ENCODE measurements around the gene RGS14. TPM values are rescaled to one million over a fixed set of nuclear protein-coding genes. Genes with fewer than 3 reads are reported as not detected.

RGS14 gene
- total and polyA plus RNA-seq, 2 donors (not counting 3 experiments of a cell fraction or from before 2014, with no cell fraction given): 4.3 to 7.3 TPM

GRCh38 chr5:177382423-177383029, 24.8 kb downstream of the RGS14 start:
- Histone ChIP-seq H3K4me3 (replicated peaks in 1 of 3; ENCODE audit: insufficient read depth in 1 of 3, low read depth in 1 of 3, low read length in 3 of 3) (no peak overlapping the region), H3K9ac (replicated peaks; ENCODE audit: extremely low read depth, insufficient read depth, low read length) (no peak overlapping the region), H3K4me1 (ENCODE audit: control insufficient read depth, extremely low read depth, insufficient read depth, low read length) (no peaks in the 10 kb centered on the region), H3K36me3 (ENCODE audit: control insufficient read depth in 2 of 2, extremely low read depth in 1 of 2, insufficient read depth in 2 of 2, low read length in 2 of 2) (no peaks in the 10 kb centered on the region), H3K4me2 (ENCODE audit: insufficient read depth, low read length) (no peak overlapping the region), H3K79me2 (ENCODE audit: control insufficient read depth, insufficient read depth, low read length) (no peaks in the 10 kb centered on the region), H3K9me1 (replicated peaks; ENCODE audit: control insufficient read depth, extremely low read depth, insufficient read depth, low read length) (no peaks in the 10 kb centered on the region), H2AFZ (ENCODE audit: low read depth, low read length) (no peak overlapping the region), H4K20me1 (replicated peaks; ENCODE audit: control insufficient read depth, extremely low read depth, insufficient read depth, low read length) (no peaks in the 10 kb centered on the region), H3K27ac (ENCODE audit: insufficient read depth, low read depth, low read length) (no peak overlapping the region), H3K27me3 (ENCODE audit: control insufficient read depth in 2 of 2, insufficient read depth in 2 of 2, low read length in 2 of 2) (peaks cover 0 to 4% of the 10 kb centered on the region in 2 experiments), H3K9me3 (replicated peaks; ENCODE audit: control insufficient read depth, insufficient read depth, low read length) (no peaks in the 10 kb centered on the region)
- DNase-seq (ENCODE audit: low read depth, low spot score): peak; percentile 37
- POLR2A ChIA-PET: no interaction called here
- TF ChIP-seq FOS (IDR thresholded peaks at IDR 0.05; ENCODE audit: borderline replicate concordance, insufficient read depth, low read length) (no peak), POLR2A (IDR thresholded peaks at IDR 0.05; ENCODE audit: low read depth, low read length) (no peak)
- TF ChIP-seq, protein P1, sequence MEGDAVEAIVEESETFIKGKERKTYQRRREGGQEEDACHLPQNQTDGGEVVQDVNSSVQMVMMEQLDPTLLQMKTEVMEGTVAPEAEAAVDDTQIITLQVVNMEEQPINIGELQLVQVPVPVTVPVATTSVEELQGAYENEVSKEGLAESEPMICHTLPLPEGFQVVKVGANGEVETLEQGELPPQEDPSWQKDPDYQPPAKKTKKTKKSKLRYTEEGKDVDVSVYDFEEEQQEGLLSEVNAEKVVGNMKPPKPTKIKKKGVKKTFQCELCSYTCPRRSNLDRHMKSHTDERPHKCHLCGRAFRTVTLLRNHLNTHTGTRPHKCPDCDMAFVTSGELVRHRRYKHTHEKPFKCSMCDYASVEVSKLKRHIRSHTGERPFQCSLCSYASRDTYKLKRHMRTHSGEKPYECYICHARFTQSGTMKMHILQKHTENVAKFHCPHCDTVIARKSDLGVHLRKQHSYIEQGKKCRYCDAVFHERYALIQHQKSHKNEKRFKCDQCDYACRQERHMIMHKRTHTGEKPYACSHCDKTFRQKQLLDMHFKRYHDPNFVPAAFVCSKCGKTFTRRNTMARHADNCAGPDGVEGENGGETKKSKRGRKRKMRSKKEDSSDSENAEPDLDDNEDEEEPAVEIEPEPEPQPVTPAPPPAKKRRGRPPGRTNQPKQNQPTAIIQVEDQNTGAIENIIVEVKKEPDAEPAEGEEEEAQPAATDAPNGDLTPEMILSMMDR (IDR thresholded peaks at IDR 0.05; ENCODE audit: extremely low read depth in 1 of 2, insufficient read depth in 1 of 2, low read depth in 1 of 2, low read length in 2 of 2): peak in 1 of 2 donors; percentile 58
- CTCF ChIA-PET: interaction anchor here (0.7 to 3.4 kb wide), 23 partner anchors 8 to 271 kb away, joined by 3 to 48 read pairs (median 6); partner anchors contain the start of gene LMAN2
- dilution Hi-C loops (cut with MboI; ENCODE audit: extremely low pct_ligation_motif_present, low sequenced_read_pairs): no loop called here
- BruUV-seq (replicated peaks): no TSS peak
- intact Hi-C loops (cut with micrococcal nuclease): loop anchor here (1.0 kb wide), 1 partner anchor 64 kb away; no protein-coding TSS in a partner anchor
- FAIRE-seq: peak; percentile 76

DNA sequence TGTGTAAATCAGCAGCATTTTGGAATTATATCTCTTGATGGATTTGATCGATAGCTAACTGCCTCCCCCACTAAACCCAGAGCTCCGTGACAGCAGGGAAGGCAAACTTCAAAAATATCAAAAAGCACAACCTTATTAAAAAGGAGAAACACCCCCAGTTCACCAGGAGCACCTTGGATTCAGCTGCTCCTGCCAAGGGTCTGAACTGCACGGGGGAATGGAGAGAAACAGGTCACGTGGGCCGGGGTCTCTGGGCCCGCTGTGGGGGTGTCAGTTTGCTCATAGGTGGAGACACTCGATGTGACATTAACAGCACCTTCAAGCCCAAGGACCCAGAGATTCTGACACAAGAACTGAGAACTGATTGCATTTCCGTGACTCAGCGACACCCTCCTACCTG, 25.5 kb downstream of the RGS14 start:
- Histone ChIP-seq H3K36me3 (ENCODE audit: control insufficient read depth in 2 of 2, extremely low read depth in 1 of 2, insufficient read depth in 2 of 2, low read length in 2 of 2) (no peaks in the 10 kb centered on the region), H3K4me2 (ENCODE audit: insufficient read depth, low read length) (no peak overlapping the region), H3K9me1 (replicated peaks; ENCODE audit: control insufficient read depth, extremely low read depth, insufficient read depth, low read length) (no peaks in the 10 kb centered on the region), H3K79me2 (ENCODE audit: control insufficient read depth, insufficient read depth, low read length) (no peaks in the 10 kb centered on the region), H3K27me3 (ENCODE audit: control insufficient read depth in 2 of 2, insufficient read depth in 2 of 2, low read length in 2 of 2) (peaks cover 0 to 4% of the 10 kb centered on the region in 2 experiments), H3K4me3 (replicated peaks in 1 of 3; ENCODE audit: insufficient read depth in 1 of 3, low read depth in 1 of 3, low read length in 3 of 3) (no peak overlapping the region), H3K9ac (replicated peaks; ENCODE audit: extremely low read depth, insufficient read depth, low read length) (no peak overlapping the region), H3K4me1 (ENCODE audit: control insufficient read depth, extremely low read depth, insufficient read depth, low read length) (no peaks in the 10 kb centered on the region), H2AFZ (ENCODE audit: low read depth, low read length) (no peak overlapping the region), H3K9me3 (replicated peaks; ENCODE audit: control insufficient read depth, insufficient read depth, low read length) (no peaks in the 10 kb centered on the region), H3K27ac (ENCODE audit: insufficient read depth, low read depth, low read length) (no peak overlapping the region), H4K20me1 (replicated peaks; ENCODE audit: control insufficient read depth, extremely low read depth, insufficient read depth, low read length) (no peaks in the 10 kb centered on the region)
- POLR2A ChIA-PET: no interaction called here
- DNase-seq (ENCODE audit: low read depth, low spot score) (no peak), FAIRE-seq (no peak)
- CTCF ChIA-PET: interaction anchor here (0.8 to 3.4 kb wide), 22 partner anchors 9 to 271 kb away, joined by 3 to 48 read pairs (median 6); partner anchors contain the start of gene LMAN2
- BruUV-seq (replicated peaks): no TSS peak
- dilution Hi-C loops (cut with MboI; ENCODE audit: extremely low pct_ligation_motif_present, low sequenced_read_pairs): no loop called here
- TF ChIP-seq JUN (IDR thresholded peaks at IDR 0.05; ENCODE audit: borderline replicate concordance, insufficient read depth, insufficient read length, low read depth) (no peak), MAX (IDR thresholded peaks at IDR 0.05; ENCODE audit: insufficient read depth, insufficient read length) (no peak), POLR2A (IDR thresholded peaks at IDR 0.05; ENCODE audit: low read depth, low read length) (no peak), MYC (IDR thresholded peaks at IDR 0.05; ENCODE audit: low read depth, low read length) (no peak), POLR2AphosphoS5 (IDR thresholded peaks at IDR 0.05; ENCODE audit: insufficient read depth, low read depth, low read length) (no peak), EZH2 (IDR thresholded peaks at IDR 0.05; ENCODE audit: borderline replicate concordance, low read depth, low read length, severe bottlenecking) (no peak), GATA2 (IDR thresholded peaks at IDR 0.05; ENCODE audit: insufficient read depth, insufficient read length, low read depth, low read length) (no peak), FOS (IDR thresholded peaks at IDR 0.05; ENCODE audit: borderline replicate concordance, insufficient read depth, low read length) (no peak)
- TF ChIP-seq, protein P1 (IDR thresholded peaks at IDR 0.05; ENCODE audit: extremely low read depth in 1 of 2, insufficient read depth in 1 of 2, low read depth in 1 of 2, low read length in 2 of 2): no peak
- intact Hi-C loops (cut with micrococcal nuclease): no loop called here
